ENCODE results near the gene IARS2.
A peak's percentile ranks its signal among the peaks of the same experiment; 100 is the strongest.
"Not testable (repeated sequence)": the region's sequence is repeated elsewhere in the genome, so short reads cannot be mapped to it uniquely, and the experiment has no call there.

The IARS2 gene

DNA sequence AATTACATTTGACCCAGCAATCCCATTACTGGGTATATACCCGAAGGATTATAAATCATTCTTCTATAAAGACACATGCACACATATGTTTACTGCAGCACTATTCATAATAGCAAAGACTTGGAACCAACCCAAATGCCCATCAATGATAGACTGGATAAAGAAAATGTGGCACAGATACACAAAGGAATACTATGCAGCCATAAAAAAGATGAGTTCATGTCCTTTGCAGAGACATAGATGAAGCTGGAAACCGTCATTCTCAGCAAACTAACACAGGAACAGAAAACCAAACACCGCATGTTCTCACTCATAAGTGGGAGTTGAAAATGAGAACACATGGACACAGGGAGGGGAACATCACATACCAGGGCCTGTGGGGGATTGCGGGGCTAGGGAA, 76.0 kb downstream of the IARS2 start:
- DNase-seq = not testable (repeated sequence)

DNA sequence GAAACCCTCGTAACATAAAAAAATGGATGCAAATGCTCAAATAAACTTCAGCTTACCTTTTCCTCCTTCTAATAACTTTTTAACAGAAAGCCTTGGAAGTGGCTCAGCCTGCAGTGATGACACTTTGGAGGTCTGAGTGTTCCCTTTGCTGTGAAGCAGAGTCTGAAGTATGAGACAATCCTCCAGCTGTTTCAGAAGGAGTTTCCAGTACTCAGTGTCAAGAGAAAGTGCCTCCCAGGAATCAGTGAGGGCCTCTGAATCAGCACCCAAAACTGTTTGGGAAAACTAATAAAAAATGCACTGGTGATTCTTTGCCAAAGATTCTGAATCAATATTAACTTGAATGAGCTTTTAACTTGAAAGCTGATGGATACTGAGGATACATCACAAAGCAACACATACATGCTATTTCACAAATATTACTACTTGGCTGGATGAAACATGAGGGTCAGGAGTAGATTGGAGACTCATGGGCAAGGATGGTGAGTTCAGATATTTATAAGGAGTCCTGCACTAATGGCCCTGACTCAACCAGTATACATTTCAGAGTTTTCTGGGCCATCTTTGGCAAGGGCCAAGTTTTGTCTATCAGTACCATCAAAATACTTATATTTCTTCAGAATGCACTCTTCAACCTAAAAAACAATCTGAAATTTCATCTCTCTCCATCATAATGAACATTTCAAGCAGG, 77.0 kb downstream of the IARS2 start:
- DNase-seq = no peak

DNA sequence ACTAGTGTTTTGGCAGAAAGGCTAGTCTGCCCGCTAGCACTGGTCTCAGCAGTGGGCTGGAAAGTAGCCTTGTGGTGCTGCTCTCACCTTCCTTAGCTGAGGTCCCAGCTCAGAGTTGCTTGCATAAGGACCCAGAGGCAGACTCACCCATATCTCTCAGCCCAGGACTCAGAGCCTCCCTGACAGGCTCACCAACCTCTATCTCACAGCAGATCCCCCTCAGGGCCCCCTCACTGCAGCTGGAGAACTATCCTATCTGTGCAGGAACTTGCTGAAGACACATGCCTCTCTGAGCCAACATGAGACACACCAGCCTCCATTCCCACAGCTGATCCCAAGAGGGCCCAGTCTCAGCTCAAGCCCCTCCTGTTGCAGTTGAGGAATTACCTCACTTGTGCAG, 82.6 kb downstream of the IARS2 start:
- no peak for DNase-seq

DNA sequence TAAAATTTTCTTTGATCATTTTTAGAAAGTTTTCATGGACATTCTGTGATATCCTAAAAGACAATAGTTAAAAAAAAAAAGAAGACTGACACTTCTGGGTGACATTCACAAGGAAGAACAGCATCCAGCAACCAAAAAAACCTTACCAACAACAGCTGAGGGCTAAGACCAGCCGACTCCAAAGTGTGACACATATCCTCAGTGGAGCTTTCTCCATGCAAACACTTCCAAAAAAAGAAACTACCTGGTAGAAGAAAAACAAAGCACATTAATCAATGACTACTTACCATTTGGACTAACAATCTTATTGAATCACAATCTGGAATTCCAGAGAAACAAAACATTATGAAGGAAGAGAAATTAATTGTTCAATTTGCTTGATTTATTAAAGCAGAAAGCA, 88.2 kb downstream of the IARS2 start:
- DNase-seq = no peak

DNA sequence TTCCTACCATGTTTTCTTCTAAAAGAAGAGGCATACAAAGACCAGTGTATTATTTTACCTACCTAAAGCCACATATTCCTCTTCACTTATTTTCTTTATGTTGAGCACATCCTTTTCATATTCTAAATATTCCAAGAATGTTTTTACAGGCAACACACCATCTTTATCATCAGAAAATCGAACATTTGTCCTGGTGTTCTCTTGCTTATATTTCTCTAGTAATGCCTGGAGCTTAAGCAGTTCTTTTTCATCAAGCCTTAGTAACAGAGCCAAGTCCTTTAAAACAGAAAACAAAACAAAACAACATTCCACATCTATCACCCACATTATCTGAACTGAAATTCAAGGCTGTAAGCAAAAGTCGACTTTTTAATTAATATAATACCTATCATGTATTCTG, 88.7 kb downstream of the IARS2 start:
- no peak for DNase-seq

DNA sequence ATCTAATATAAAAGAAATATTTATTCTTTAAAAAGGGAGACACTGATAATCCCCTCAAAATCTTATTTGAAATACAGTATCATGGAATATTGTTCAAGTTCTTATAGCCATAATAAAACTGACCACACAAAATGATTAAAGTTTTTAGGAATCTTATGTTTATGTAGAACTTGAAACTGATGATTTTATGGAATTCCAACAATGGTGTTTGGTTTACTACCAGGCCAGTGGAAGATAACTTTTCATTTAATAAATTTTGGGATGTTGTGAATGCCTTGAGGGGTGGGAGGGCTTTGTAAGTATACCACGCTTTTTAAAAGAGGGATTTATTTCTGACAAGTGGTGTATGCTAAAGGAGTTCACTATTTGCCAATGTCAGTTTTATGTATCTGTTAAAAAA, 90.6 kb downstream of the IARS2 start:
- no peak for DNase-seq

DNA sequence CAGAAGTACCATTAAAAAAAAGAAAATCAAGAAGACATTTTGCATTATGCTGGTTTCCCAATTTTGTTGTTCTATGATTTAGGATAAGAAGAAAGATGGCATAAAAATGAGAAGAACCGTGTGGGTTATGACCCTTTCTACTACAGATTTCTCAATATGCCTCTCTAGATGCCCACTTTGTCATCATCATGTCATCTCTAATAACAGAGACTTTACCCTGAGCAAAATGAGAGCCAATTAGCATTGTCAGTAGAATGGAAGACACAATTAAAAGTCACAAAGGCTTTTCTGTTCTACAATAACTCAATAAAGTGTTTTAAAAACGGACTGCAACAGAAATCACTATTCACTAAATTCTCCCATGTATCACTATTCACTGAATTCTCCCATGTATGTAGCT, 92.8 kb downstream of the IARS2 start:
- DNase-seq = no peak

DNA sequence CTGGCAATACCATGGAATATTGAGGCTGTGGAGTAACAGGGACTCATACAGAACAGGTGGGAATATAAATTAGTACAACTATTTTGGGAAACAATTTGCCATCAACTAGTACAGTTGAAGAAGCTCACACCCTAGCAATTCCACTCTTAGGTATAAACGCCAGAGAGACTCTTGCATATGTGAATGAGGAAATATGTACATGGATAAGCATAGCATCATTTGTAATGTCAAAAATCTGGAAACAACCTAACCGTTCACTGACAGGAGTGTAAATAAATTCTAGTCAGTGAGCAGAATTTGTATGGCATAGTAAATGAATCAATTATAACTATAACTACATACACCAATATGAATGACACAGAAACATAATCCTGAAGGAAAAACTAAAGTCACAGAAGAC, 94.6 kb downstream of the IARS2 start:
- no peak for DNase-seq

DNA sequence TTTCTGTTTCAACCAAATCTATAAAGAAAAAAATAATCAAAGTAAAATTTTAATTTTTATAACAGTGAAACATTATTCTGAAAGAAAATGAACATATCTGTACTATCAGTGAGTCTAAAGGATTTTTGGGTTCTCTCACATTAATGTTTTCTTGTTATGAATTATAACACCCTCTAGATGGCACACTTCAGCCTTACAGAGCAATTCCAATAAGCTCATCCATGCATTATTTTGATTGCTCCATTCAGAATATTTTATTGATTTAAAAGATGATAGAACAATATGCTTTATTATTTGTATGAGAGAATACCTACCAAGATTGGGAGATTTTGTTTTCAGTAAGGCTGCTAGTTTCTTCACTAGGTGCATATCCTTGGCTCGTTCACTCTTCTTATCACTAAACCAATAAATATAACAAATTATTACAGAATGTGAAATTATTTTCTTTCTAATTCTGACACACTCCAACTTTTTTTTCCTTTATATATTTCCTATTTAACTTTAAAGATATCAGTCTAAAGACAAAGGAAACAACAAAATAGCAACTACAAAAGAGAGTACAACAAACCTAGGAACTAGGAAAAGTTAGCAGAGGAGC, 95.9 kb downstream of the IARS2 start:
- peak; percentile 2 to 41 for DNase-seq

DNA sequence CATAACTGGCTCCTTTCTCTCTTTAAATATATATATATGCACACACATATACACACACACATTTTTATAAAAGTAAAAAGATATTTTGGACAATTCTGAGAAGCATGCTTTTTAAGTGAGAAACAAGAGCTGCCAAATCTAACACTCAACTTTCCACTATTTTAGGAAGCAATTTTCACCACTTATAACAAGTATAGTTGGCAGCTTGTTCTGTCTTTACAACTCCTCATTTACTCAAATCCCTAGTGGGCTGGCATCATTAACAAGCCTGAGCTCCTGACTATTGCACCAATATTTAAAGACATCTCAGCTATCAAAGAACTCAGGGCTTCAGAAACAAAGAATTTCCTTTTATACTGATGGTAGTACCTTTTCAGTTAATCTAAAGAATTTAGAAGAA, 101.8 kb downstream of the IARS2 start:
- no peak for DNase-seq
